ENCODE data around the gene TBX4.

DNA sequence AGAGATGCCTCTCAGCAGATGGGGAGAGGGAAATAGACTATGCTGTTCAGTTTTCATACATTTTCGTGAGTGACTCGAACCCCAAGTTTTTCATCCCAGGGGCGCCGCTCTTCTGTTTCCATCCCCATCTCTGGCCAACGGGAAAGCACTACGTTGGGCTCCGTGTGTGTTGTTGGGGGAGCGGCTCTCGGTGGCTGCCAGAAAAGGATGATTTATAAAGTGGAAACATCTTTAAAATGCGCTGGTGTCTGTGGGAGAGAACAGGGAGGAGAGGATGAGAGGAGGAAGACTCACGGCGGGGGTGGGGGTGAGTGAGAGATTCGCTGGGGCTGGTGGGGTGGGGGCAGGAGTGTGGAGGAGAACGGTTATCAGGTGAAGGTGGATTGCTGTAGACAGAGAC is 5.8 kb downstream of the TBX4 start:
- TF ChIP-seq, protein P1, sequence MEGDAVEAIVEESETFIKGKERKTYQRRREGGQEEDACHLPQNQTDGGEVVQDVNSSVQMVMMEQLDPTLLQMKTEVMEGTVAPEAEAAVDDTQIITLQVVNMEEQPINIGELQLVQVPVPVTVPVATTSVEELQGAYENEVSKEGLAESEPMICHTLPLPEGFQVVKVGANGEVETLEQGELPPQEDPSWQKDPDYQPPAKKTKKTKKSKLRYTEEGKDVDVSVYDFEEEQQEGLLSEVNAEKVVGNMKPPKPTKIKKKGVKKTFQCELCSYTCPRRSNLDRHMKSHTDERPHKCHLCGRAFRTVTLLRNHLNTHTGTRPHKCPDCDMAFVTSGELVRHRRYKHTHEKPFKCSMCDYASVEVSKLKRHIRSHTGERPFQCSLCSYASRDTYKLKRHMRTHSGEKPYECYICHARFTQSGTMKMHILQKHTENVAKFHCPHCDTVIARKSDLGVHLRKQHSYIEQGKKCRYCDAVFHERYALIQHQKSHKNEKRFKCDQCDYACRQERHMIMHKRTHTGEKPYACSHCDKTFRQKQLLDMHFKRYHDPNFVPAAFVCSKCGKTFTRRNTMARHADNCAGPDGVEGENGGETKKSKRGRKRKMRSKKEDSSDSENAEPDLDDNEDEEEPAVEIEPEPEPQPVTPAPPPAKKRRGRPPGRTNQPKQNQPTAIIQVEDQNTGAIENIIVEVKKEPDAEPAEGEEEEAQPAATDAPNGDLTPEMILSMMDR (IDR thresholded peaks at IDR 0.05): no peak
- TF ChIP-seq MYC (IDR thresholded peaks at IDR 0.05; ENCODE audit: borderline replicate concordance, low read length): no peak
- TF ChIP-seq CHD2 (IDR thresholded peaks at IDR 0.05; ENCODE audit: low read length, partially characterized antibody): no peak
- no peak for TF ChIP-seq EP300 (IDR thresholded peaks at IDR 0.05)
- TF ChIP-seq ESRRA (IDR thresholded peaks at IDR 0.05; ENCODE audit: borderline replicate concordance, low read length): no peak
- TF ChIP-seq POLR2A (IDR thresholded peaks at IDR 0.05; ENCODE audit: low read length): no peak

All from A549 (cell line).